HepG2 (cell line): ENCODE results near the gene ATL2. TPM values are rescaled to one million over a fixed set of nuclear protein-coding genes. Genes with fewer than 3 reads are reported as not detected.

ENCODE experiments used
- ATAC-seq: fragments of 200-7000 bp; cut with Tn5 transposase; 3 replicates; pipeline ENCODE4 v1.9.1; 2020; ENCODE audit warnings: mild to moderate bottlenecking, moderate library complexity
- BruUV-seq: library from RNA; stranded (reverse); fragments of 400-500 nt; replicated peaks from 2 replicates; lab custom pipeline; 2021; lab: Mats Ljungman, UMichigan
- CTCF ChIA-PET: fragments of 300-600 bp; formaldehyde crosslinking; extraction: SDS; loops from one replicate; lab custom pipeline; 2021; ENCODE audit warnings: low total read pairs, inconsistent platforms, low intra/inter-chr PET ratio; lab: Yijun Ruan, JAX
- POLR2A ChIA-PET: fragments of 350-600 bp; sonication (Branson Sonifier 250); formaldehyde crosslinking; loops from one replicate; lab custom pipeline; 2020; ENCODE audit warnings: antibody characterized with exemption, inconsistent platforms; lab: Yijun Ruan, JAX
- DNase-seq: peaks from one replicate; pipeline ENCODE4 v3.0.0-alpha.2; 2015; ENCODE audit warnings: low spot score
- FAIRE-seq: peaks from 3 replicates; lab custom pipeline; 2011; peaks lifted over from hg19 to GRCh38; lab: Jason Lieb, UNC
- H2AFZ ChIP-seq: one replicate; pipeline ENCODE4 v1.6.1; 2011; ENCODE audit warnings: low read length, inconsistent platforms
- H3K27ac ChIP-seq: fragments of 300-600 bp; 3 replicates; pipeline ENCODE4 v1.8.0; 2011; ENCODE audit warnings: mixed run types, mild to moderate bottlenecking, mixed read lengths, low read length, inconsistent platforms; ENCODE audit not compliant: insufficient read depth; ENCODE audit errors: extremely low read length
- H3K27me3 ChIP-seq, 2 experiments: fragments of 200-600 bp in 1 of 2; 2 replicates in 1 of 2; 3 replicates in 1 of 2; pipeline versions ENCODE4 v1.6.0 to v1.8.0; 2011; ENCODE audit warnings: low read length in 2 of 2, mild to moderate bottlenecking in 2 of 2, moderate library complexity in 2 of 2, inconsistent platforms in 1 of 2; ENCODE audit not compliant: insufficient read depth in 2 of 2, control insufficient read depth in 1 of 2
- H3K36me3 ChIP-seq, 2 experiments: fragments of 200-600 bp in 1 of 2; replicated peaks in 1 of 2; 2 replicates in 1 of 2; 3 replicates in 1 of 2; pipeline versions ENCODE4 v1.5.1 to v1.8.0; 2011; ENCODE audit warnings: low read length in 2 of 2, inconsistent platforms in 1 of 2; ENCODE audit not compliant: insufficient read depth in 2 of 2, control insufficient read depth in 1 of 2
- H3K4me1 ChIP-seq: 2 replicates; pipeline ENCODE4 v1.5.1; 2012; ENCODE audit warnings: low read length, inconsistent platforms; ENCODE audit not compliant: insufficient read depth
- H3K4me2 ChIP-seq: 2 replicates; pipeline ENCODE4 v1.6.0; 2011; ENCODE audit warnings: low read depth, low read length, inconsistent platforms
- H3K4me3 ChIP-seq, 3 experiments: fragments of 200-600 bp in 1 of 3; sonication (generic), shearing (Covaris generic) in 1 of 3; replicated peaks in 1 of 3; 2 replicates each; pipeline ENCODE4 v1.5.1; 2011 to 2016; ENCODE audit warnings: low read length in 3 of 3, inconsistent platforms in 2 of 3, low read depth in 2 of 3, mild to moderate bottlenecking in 2 of 3, control low read depth in 1 of 3, mixed read lengths in 1 of 3; ENCODE audit not compliant: insufficient read depth in 1 of 3
- H3K79me2 ChIP-seq: one replicate; pipeline ENCODE4 v1.6.1; 2011; ENCODE audit warnings: low read length, inconsistent platforms; ENCODE audit not compliant: insufficient read depth
- H3K9ac ChIP-seq: 2 replicates; pipeline ENCODE4 v1.6.0; 2011; ENCODE audit warnings: mild to moderate bottlenecking, low read depth, low read length, inconsistent platforms; ENCODE audit not compliant: insufficient read depth
- H3K9me3 ChIP-seq: 2 replicates; pipeline ENCODE4 v1.5.1; 2012; ENCODE audit warnings: mild to moderate bottlenecking, low read length
- H4K20me1 ChIP-seq: 2 replicates; pipeline ENCODE4 v1.6.0; 2011; ENCODE audit warnings: inconsistent platforms, mild to moderate bottlenecking, low read length, moderate library complexity; ENCODE audit not compliant: insufficient read depth
- IRF1 ChIP-seq: sonication (generic); formaldehyde crosslinking; IDR thresholded peaks from 2 replicates; pipeline ENCODE4 v1.4.0; 2020; ENCODE audit warnings: low read depth, mild to moderate bottlenecking, missing genetic modification reagents
- KDM3A ChIP-seq: IDR thresholded peaks from 2 replicates; pipeline ENCODE4 v1.6.1; 2018; ENCODE audit warnings: low read depth, missing compliant biosample characterization
- MEIS1 ChIP-seq: sonication (generic); formaldehyde crosslinking; IDR thresholded peaks from 2 replicates; pipeline ENCODE4 v1.9.0; 2021; ENCODE audit warnings: mild to moderate bottlenecking, missing genetic modification reagents, moderate library complexity, borderline replicate concordance
- MTERF4 ChIP-seq: sonication (generic); formaldehyde crosslinking; IDR thresholded peaks from 2 replicates; pipeline ENCODE4 v1.8.0; 2023; ENCODE audit warnings: mild to moderate bottlenecking, missing genetic modification reagents
- NKX3-1 ChIP-seq: sonication (generic); formaldehyde crosslinking; IDR thresholded peaks from 2 replicates; pipeline ENCODE4 v1.5.0; 2020; ENCODE audit warnings: missing genetic modification reagents
- RFXAP ChIP-seq: sonication (generic); formaldehyde crosslinking; IDR thresholded peaks from 2 replicates; pipeline ENCODE4 v1.4.0; 2020; ENCODE audit warnings: missing genetic modification reagents, borderline replicate concordance
- TBX3 ChIP-seq: fragments of 450-650 bp; IDR thresholded peaks from 2 replicates; pipeline ENCODE4 v1.6.1; 2017; ENCODE audit warnings: antibody characterized with exemption, mild to moderate bottlenecking, inconsistent platforms, borderline replicate concordance
- ZBTB10 ChIP-seq: sonication (generic); formaldehyde crosslinking; IDR thresholded peaks from 2 replicates; pipeline ENCODE4 v1.4.0; 2020; ENCODE audit warnings: missing genetic modification reagents, borderline replicate concordance
- ZNF766 ChIP-seq: sonication (generic); formaldehyde crosslinking; IDR thresholded peaks from 2 replicates; pipeline ENCODE4 v1.5.0; 2020; ENCODE audit warnings: missing genetic modification reagents, borderline replicate concordance
- WGBS: methylation state at CpG from one replicate; pipeline ENCODE4 v1.1.6; 2017; ENCODE audit warnings: low lambda C conversion rate; 5-methylcytosine and 5-hydroxymethylcytosine counted together
- in situ Hi-C: cut with HindIII; loops from 2 replicates; pipeline ENCODE4 v1.10.0; 2017; ENCODE audit warnings: low pct_unique_long_range_greater_than_20kb; ENCODE audit not compliant: extremely low pct_ligation_motif_present
- intact Hi-C: fragments of 100-400 bp; cut with micrococcal nuclease; formaldehyde crosslinking; loops from one replicate; pipeline ENCODE4 v1.10.0; 2022; ENCODE audit not compliant: unreplicated experiment
- polyA plus RNA-seq, 8 experiments: library from polyadenylated mRNA; depleted of rRNA in 3 of 8; stranded (reverse) in 7 of 8; unstranded in 1 of 8; fragments of >200 nt; fragmentation: Illumina TruSeq in 4 of 8; extraction: Trizol in 4 of 8; gene quantifications; 2 replicates each; pipeline versions ENCODE4 v1.2.1 to v1.2.3, GENCODE V29; 2011 to 2016; ENCODE audit warnings: low read depth in 4 of 8, missing spikeins in 1 of 8, mixed read lengths in 1 of 8; ENCODE audit not compliant: insufficient read depth in 1 of 8
- total RNA-seq, 5 experiments: library from RNA; depleted of rRNA; stranded (reverse); fragments of >200 nt; fragmentation: Illumina TruSeq; extraction: Trizol; gene quantifications; 2 replicates each; pipeline ENCODE4 v1.2.3, GENCODE V29; 2016; ENCODE audit warnings: low read depth in 1 of 5

Gene ATL2
- total and polyA plus RNA-seq, 2 of the 13 experiments (the other 11 are each of a cell fraction or from before 2014, with no cell fraction given) = 56.5 to 119 TPM

GRCh38 chr2:38269421-38269820, 107.7 kb downstream of the ATL2 start:
- FAIRE-seq = no peak
- ChIA-PET CTCF (no interaction called here), POLR2A (no interaction called here)

More at GRCh38 chr2:38269421-38269820, 107.7 kb downstream of the ATL2 start:
- Histone ChIP-seq H2AFZ (no peak overlapping the region), H3K4me2 (no peak overlapping the region), H3K27me3 (peaks cover 0 to 7% of the 10 kb centered on the region in 2 experiments; a peak in 3 of 5 replicates), H3K27ac (no peak overlapping the region), H3K4me3 (no peak overlapping the region), H3K9me3 (no peaks in the 10 kb centered on the region), H4K20me1 (no peaks in the 10 kb centered on the region), H3K36me3 (no peaks in the 10 kb centered on the region), H3K79me2 (no peaks in the 10 kb centered on the region), H3K9ac (no peak overlapping the region), H3K4me1 (no peaks in the 10 kb centered on the region)
- DNase-seq (no peak), ATAC-seq (no peak)
- TF ChIP-seq TBX3 = no peak
- no peak for TF ChIP-seq IRF1 (CRISPR knock-in tag)
- TF ChIP-seq NKX3-1 (CRISPR knock-in tag) = no peak
- no peak for TF ChIP-seq ZBTB10 (CRISPR knock-in tag)
- no peak for TF ChIP-seq ZNF766
- no peak for TF ChIP-seq RFXAP (CRISPR knock-in tag)
- TF ChIP-seq MTERF4 = no peak
- TF ChIP-seq KDM3A (CRISPR knock-in tag) = no peak
- TF ChIP-seq MEIS1 = no peak
- intact Hi-C loops (no loop called here), in situ Hi-C loops (no loop called here)
- BruUV-seq = no TSS peak
- WGBS = 40% methylated on average over 1 of the region's 1 CpG
